Choroid plexus epithelial cell (primary cell): ENCODE data around the gene STK10.

Experiments
- DNase-seq: peaks from one replicate; pipeline ENCODE4 v3.0.0-alpha.2; 2010; ENCODE audit warnings: low read depth
- H3K4me3 ChIP-seq: 2 replicates; pipeline ENCODE4 v1.5.1; 2011; ENCODE audit warnings: low read depth, mild to moderate bottlenecking, control low read depth, low read length, moderate library complexity
- TF ChIP-seq, protein P1 (sequence below): conservative IDR thresholded peaks from 2 replicates; pipeline ENCODE4 v1.5.1; 2011; ENCODE audit warnings: low read depth, mild to moderate bottlenecking, control low read depth, inconsistent platforms, low read length, moderate library complexity

The STK10 gene

DNA sequence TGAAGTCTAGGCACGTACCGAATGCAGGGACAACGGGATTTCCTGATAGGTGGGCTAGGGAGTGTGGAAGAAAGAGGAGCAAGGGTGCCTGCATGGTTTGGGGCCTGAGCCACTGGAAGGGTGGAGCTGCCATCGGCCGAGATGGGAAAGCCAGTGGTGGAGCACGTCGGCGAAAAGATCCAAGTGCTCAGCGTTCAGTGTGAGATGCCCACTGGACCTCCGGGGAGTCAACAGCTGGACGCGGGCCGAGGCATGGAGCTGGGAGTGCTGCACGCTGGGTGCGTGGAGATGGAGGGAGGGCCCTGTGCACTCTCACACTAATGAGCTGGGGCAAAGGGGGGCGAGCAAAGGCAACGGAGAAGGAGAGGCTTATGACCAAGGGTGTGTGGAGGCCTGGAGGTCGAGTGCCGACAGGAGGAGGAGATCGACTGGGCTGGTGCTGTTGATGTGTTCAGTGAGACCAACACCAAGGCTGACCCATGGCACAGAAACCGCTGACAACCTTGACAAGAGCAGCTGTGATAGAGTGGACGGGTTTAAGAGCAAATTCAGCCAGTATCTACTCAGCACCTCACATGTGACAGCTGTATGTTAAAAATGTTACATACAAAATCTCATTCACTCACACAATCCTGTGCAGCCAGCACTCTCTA, 85.7 kb downstream of the STK10 start:
- no peak for DNase-seq
- TF ChIP-seq, protein P1, sequence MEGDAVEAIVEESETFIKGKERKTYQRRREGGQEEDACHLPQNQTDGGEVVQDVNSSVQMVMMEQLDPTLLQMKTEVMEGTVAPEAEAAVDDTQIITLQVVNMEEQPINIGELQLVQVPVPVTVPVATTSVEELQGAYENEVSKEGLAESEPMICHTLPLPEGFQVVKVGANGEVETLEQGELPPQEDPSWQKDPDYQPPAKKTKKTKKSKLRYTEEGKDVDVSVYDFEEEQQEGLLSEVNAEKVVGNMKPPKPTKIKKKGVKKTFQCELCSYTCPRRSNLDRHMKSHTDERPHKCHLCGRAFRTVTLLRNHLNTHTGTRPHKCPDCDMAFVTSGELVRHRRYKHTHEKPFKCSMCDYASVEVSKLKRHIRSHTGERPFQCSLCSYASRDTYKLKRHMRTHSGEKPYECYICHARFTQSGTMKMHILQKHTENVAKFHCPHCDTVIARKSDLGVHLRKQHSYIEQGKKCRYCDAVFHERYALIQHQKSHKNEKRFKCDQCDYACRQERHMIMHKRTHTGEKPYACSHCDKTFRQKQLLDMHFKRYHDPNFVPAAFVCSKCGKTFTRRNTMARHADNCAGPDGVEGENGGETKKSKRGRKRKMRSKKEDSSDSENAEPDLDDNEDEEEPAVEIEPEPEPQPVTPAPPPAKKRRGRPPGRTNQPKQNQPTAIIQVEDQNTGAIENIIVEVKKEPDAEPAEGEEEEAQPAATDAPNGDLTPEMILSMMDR = no peak
- H3K4me3 ChIP-seq = no peak overlapping the region

DNA sequence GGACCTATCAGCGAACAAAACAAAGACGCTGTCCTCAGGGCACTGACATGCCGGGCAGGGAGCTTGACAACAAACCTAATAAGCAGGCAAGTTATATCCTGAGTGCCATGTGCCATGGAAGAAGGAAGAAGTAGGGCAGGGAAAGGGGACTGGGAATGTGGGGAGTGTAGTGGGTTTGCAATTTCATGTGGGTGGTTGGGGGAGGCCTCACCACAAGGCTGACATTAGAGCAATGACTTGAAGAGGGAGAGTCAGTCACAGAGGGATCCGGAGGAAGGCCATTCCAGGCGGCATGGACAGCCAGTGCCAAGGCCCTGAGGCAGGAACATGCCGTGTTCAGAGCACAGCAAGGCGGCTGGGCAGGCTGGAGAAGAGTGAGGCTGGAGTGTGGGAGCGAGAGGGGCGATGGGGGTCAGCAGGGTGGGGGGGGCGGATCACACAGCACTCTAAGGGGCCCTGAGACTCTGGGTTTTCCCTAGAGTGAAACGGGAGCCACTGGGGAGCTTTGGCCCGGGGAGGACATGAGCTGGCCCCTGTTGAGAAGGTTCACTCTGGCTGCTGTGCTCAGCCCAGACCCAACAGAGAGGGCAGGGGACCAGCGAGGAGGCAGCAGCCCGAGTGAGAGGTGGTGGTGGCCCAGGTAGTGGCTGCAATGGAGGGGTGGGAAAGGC, 86.3 kb downstream of the STK10 start:
- DNase-seq = no peak
- TF ChIP-seq, protein P1 = no peak
- no peak overlapping the region for H3K4me3 ChIP-seq

DNA sequence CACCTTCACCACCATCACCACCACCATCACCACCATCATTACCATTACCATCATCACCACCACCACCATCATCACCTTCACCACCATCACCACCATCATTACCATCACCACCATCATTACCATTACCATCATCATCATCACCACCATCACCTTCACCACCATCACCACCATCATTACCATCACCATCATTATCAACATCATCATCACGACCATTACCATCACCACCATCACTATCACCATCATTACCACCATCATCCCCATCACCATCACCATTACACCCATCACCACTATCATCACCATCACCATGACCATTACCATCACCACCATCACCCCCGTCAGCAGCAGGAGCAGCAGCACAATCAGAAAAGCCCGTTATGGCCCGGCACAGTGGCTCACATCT, 89.1 kb downstream of the STK10 start:
- H3K4me3 ChIP-seq = no peak overlapping the region
- DNase-seq = no peak
- TF ChIP-seq, protein P1 = no peak

DNA sequence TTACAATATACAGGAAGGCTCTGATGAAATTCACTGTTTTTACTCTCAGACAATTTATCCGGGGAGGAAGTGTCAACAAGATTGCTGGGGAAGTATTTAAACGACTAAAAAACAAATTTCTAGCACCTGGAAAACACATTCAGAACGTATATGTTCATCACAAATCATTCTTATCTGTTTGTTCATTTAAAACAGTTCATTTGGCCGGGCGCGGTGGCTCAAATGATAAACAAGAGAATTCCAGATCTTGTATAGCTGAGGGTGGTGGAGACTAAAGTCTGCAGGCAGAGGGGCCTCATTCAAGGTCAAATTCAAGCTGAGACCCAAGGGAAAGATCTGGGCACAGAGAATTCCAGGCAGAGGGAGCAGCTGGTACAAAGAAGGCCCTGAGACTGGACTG, 90.0 kb downstream of the STK10 start:
- no peak for DNase-seq
- TF ChIP-seq, protein P1 = no peak
- no peak overlapping the region for H3K4me3 ChIP-seq

DNA sequence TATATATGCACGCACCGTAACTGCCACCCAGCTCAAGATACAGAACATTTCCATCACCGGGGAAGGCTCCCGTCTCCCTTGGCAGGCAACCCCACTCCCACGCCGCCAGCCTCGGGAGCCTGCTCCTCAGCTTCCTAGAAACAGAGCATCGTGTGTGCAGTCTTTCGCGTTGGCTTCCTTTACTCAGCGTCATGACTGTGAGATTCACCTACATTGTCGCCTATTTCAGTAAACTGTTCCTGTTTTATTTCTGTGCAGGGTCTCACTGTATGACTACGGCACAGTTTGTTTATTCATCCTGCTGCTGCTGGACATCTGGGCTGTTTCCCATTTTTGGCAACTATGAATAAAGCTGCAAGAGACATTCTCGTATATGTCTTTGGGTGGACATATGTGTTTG, 90.7 kb downstream of the STK10 start:
- peak; percentile 48 for DNase-seq
- TF ChIP-seq, protein P1 = no peak
- H3K4me3 ChIP-seq = no peak overlapping the region

DNA sequence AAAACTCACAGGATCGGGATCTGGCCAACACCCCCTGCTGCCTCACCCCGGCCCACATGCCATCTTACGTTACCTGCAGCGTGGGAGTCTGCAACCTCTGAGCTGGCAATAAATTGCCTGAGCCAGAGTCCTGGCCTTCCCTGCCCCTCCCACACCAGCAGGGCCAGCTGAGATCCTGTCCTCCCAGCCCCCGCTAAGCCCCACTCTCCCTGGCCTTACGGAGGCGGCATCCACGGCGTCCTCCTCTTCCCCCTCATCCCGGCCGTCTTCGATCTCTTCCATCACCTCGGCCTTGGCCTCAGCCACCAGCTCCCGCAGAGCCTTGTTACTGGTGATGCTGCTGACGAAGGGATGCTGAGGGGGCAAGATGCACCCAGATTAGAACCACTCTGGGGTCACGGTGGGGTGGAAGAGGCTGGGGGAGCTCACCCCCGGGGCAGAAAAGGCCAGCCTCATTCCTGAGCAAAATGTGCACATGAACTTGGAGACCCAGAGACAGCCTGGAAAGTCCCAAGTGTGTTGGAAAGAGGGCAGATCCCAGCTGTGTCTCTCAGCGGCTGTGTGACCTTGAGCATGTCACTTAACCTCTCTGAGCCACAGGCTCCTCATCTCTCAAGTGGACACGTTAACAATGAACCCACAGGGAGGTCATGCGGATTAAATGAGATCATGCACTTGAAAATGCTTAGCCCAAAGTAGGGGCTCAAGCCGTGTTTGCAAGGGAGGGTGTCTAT, 91.7 kb downstream of the STK10 start:
- TF ChIP-seq, protein P1 = no peak
- peak; percentile 43 for DNase-seq
- H3K4me3 ChIP-seq = no peak overlapping the region
